ENCODE measurements around the gene DHX35.
A peak's percentile ranks its signal among the peaks of the same experiment; 100 is the strongest.

DHX35 gene

DNA sequence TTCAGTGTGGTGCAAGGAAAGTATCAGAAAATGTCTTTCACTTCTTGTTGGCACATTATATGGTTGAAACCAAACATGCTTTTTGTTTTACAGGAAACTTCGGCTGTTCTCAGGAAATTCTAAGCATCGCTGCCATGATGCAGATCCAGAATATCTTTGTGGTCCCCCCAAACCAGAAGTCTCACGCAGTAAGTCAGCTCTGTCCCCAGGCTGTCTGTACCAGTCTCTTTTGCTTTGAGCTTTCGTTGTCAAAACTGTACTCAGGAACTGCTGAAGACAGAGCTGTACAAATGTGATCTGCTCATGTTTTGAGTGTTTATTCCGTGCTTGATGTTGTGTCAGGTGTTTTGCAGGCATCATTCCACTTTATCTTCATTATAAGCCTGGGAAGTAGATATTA lies 59.6 kb downstream of the DHX35 start:
- no peak for DNase-seq (ENCODE audit: low read depth)

DNA sequence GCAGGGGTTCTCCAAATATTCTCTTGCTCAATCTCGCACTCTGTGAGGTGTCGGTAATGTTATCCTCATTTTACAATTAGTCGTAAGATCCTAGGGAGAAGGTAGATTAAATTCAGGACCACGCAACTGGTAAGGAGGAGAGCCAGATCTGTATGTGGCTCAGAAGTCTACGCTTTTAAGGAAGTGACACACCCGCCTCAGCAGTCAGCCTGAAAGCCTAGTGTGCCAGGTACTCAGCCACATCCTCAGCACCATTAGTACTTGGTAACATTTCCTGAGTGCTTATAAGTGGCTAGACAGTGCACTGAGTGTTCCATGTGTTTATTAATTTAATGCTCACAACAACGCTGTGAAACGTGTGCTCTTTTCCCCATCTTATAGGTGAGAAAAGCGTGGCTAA lies 63.7 kb downstream of the DHX35 start:
- DNase-seq (ENCODE audit: low read depth), result no peak

DNA sequence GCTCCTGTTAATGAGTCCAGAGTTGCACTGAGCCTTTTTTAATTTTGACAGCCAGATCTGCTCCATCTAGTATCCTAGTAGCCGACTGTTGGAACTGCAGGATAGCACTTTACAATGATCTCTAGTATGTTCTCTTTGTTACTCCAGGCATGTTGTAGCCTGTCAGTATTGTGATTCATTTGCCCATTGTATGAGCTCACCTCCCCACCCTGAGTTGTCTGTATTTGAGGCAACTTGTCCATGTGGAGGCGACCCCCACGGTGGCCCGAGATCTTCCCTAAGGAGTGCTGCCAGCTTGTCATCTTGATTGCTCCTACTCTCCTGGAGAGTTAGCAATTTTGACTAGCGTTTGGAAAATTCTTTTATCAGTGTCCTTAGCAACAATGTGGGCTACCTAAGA lies 67.2 kb downstream of the DHX35 start:
- no peak for DNase-seq (ENCODE audit: low read depth)

DNA sequence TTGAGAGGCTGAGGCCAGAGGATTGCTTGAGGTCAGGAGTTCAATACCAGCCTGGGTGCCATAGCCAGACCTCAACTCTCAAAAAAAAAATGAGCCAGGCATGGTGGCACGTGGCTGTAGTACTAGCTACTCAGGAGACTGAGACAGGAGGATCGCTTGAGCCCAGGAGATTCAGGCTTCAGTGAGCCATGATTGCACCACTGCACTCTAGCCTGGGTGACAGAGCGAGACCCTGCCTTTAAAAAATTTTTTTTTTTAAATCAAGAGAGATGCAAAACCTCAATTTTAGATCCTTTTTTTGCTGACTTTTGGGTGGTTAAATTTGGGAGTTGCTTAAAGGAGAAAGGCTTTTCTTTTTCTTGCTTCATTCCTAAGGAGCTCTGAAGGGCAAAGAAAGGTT lies 70.9 kb downstream of the DHX35 start:
- DNase-seq (ENCODE audit: low read depth), result no peak

DNA sequence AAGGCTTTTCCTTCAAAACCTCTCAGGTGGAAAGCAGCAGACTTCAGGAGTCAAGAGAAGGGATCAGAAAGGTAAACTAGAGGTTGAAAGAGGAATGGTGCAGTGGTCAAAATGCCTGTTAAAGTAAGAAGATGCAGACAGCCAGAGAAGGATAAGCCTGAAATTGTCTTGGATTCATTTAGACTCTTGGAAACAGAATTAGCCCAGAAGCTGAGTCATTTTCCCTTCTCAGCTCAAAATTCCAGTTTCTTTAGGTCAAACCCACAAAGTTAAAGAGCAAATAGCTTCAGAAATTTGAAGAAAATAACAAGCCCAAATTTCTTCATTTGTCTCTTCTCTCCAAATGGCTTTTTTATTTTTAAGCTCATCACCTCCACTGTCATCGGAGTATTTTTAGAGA lies 73.9 kb downstream of the DHX35 start:
- peak; percentile 4 for DNase-seq (ENCODE audit: low read depth)

DNA sequence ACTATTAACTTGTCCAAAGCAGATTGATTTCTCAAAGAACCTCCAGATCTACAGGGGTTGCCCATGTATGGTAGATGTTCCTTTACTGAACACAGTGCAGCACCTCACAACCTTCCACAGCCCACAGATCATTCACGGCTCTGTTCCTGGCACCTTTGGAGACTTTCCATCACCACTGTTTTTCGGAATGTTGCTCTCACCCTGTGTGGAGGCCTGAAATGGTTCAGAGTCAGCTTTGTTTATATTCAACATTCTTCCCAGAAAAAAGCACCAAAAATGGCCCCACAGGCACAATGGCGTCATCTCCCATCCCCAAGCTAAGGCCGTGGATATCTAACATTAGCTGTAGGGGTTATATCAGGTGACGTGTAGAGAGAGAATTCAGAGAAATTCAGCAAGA lies 74.7 kb downstream of the DHX35 start:
- DNase-seq (ENCODE audit: low read depth), result no peak

DNA sequence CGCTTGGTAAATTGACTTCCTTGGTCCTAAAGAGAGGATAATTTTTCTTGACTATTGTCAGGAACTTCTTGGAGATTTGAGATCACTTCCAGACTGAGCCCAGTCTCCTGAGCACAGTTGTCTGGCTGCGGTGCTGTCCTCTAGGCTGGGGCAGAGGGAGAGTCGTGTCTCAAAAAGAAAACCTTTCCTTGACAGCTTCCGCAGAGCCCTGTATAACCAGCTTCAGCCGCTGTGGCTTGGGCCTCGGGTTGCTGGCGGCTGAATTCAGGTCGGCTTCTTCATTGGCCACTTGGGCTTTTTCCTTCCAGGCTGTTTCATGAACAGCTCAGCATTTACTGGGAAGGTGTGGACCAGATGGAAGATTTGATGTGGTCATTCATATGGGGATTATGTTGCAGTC lies 75.9 kb downstream of the DHX35 start:
- no peak for DNase-seq (ENCODE audit: low read depth)

DNA sequence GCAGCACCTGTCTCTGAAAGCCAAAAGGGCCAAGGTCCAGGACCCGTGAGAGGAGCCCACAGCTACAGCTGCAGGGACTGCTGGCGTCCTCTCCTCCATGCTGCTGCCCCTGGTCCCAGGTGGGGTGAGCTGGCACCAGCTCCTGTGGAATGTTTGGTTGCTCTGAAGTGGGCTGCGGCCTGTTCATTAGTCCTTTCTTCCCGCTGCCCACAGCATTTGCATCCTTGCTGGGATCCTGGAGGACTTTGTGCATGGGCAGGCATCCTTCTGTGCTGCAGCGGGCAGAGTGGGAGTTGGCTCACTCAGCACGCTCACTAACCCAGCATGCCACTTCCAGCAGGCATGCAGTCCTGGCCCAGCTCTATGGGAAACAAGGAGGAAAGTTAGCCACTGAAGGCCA lies 76.4 kb downstream of the DHX35 start:
- DNase-seq (ENCODE audit: low read depth), result no peak

DNA sequence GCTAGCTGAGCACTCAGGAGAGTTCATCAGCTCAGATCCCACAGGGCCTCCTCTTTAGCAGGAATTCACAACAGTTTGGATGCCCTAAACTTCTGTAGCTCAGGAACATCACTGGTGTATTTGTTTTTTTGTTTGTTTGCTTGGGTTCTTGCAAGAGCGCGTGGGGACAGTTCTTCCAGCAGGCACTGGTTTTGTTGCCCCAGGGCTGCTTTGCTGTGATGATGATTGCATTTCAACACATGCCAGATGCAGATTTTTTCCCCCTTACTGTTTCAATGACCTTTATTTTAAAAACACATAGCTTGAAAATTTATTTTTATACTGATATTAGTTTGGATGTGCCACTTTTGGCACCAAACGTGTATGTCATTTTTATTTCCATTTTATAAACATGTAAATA lies 77.1 kb downstream of the DHX35 start:
- no peak for DNase-seq (ENCODE audit: low read depth)

DNA sequence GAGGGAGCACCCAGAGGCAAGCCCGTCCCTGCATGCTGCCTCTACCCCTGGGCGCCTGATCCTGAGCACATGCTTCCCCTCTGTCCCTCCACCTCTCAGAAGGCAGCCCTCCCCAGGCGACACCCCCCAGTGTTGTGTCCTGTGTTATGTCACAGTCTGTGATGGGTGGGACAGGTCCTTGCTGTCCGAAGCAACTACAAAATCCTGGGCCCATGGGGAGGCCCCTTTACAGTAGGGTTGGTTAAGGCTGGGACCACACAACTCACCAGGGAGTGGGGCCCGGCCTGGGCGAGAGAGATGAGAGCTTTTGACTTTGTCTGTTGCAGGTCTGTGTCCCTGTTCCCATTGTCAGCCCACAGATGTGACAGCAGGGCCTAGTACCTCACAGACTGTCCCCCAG lies 78.0 kb downstream of the DHX35 start:
- no peak for DNase-seq (ENCODE audit: low read depth)

DNA sequence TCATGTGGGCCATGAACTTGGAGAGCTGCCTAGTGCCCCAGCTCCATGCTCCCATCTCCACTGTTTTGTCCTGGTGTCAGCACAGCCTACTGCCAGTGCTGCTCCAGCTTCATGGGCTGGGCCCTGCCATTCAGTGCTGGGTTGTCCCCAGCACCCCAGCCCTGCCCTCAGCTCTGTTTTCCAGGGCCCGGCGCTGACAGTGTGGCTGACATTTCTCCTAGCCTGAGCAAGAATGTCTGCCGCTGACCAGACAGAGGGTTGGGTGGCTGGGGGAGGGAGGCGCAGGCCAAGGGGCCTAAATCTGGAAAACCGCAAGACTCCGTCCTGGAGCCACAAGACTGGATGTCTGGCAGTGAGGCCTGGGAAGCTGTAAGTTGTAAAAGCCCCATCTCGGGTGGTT lies 78.9 kb downstream of the DHX35 start:
- no peak for DNase-seq (ENCODE audit: low read depth)

DNA sequence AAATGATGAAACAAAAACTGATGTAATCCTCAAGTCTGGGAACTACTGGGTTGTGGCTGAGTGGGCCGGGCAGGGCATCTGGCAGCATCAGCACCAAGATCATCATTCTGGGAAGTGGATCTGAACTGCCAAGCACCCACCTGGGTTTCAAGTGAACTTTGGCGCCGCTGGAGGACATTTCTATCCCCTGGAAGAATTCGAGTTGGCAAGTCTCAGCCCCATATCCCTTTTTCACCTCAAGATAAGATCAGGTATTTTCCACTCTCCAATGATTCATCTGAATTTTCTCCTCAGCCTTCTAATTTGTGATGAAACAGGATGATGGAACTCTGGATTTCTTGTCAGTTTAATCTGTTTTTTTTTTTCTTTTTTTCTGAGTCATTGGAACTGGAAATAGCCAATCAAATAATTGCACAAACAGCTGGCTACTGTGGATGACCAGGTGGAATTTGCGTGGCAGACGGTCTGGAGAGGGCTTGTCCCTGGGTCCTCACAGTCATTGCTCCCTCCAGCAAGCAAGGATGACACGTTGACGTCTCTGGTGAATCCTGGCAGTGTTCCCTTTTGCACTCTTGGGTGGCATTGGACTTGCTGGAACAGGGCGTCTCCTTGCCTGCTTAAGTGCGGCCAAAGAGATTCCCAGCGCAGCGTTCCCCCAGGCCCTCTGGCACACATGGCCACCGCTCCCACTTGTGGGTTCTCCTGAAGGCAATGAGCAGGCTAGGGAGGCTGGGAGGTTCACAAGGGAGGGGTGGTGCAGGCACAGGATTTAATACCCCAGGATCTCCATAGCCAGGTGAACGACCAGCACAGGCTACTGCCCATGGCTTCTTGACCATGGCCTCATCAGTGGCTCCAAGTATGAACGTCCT lies 80.4 kb downstream of the DHX35 start:
- peak; percentile 15 for DNase-seq (ENCODE audit: low read depth)

DNA sequence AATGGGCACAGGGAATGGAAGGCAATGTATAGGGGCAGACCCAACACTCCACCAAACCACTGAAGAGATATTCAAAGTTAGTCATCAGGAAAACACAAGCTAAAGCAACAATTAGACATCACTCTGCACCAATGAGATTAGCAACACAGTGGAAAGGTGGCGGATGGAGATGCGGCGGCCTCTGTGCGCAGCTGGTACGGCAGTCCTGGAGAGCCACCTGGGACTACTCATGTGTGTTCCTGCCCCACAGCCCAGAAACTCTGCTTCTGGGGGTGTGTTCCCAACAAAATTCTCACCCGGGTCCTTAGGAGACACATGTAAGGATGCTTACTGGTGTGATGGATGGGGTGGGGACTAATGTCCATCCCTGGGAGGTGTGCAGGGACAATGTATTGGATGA lies 82.4 kb downstream of the DHX35 start:
- DNase-seq (ENCODE audit: low read depth), result no peak

DNA sequence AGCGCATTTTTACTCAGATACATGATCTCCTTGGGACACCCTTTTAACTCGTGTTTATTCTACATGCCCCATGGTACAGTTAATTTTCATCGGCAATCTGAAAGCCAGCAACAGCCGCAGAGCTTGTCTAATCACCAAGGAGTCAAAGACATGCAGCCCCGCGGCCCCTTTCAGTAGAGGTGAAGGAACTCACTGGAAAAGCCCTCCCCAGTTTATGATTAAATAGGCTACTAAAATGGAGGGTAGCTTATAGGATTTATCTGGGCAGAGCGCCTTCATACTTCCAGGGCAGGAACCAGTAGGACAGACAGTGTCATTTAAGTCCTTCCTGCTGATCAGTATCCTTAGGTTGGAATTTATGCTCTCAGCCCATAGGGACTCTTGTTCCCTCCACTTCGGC lies 83.5 kb downstream of the DHX35 start:
- DNase-seq (ENCODE audit: low read depth), result no peak

DNA sequence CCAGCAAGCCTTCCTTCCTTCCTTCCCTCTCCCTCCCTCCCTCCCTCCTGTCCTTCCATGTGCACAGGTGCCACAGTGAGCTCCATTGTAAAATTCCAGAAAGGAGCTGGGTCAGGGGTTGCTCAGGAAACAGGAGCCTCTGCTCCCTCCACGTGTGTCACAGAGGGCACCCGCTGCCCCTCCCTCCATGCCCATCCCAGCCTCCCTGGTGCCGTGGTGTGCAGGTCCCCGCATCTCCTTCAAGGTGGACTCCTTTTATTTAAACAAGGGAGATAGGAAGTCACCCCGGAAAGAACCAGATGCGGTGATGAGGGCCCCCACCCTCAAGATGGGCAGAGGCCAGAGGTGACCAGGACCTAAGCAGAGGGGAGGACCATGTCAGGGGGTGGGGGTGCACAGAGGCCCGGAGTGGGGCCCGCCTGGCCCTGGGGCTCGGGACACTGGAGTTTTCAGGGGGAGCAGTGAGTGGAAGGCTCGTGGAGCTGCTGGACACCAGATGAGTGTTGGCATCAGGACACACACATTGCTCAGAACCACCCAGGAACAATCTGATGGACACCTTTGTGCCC lies 85.4 kb downstream of the DHX35 start:
- DNase-seq (ENCODE audit: low read depth), result no peak

DNA sequence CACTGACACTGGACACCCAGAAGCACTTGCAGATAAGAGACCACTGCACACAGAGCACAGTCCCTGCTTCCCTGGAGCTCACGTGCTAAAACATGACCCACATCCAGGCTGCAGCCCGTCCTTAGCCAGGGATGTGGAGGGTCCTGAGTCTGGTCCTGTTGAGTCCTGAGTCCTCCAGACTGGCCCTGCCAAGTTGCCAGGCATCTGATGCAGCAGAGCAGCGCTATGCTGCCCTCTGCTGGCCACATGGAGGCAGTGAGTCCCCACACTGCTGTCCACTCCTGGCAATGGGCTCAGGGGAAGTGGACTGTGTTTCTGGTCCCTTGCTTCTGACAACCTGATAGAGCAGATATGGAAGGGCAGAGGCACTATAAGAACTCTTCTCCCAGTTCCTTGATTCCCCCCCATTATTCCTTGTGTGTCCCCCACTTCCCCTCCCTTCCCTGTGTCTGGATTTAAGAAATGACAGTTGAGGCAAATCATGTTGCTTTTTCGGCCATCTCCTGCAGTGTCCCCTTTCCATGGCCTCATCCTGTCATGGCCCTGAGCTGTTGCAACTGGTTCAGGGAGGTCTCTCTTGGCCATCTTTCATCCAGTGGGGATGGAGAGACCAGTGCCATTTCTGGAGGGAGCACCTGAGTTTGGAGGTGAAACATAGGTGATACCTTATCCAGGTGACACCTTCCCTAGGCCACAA lies 86.0 kb downstream of the DHX35 start:
- peak; percentile 31 for DNase-seq (ENCODE audit: low read depth)

DNA sequence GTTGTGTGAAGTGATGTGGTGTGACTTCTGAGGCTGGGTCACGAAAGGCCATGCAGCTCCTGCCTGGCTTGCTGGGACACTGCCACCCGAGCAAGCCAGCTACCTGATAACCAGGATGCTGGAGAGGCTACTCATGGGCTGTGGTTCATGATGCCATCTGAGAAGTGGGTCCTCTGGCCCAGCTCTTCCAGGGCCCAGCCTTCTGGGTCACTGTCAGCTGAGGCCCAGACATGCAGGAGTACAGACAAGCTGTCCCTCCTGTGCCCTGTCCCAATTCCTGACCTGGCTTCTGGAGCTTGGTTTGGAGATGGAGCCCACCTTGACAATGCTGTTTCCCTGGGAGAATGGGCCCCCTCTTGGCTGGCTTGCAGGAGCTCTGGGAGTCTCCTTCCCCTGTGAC lies 87.0 kb downstream of the DHX35 start:
- DNase-seq (ENCODE audit: low read depth), result no peak

DNA sequence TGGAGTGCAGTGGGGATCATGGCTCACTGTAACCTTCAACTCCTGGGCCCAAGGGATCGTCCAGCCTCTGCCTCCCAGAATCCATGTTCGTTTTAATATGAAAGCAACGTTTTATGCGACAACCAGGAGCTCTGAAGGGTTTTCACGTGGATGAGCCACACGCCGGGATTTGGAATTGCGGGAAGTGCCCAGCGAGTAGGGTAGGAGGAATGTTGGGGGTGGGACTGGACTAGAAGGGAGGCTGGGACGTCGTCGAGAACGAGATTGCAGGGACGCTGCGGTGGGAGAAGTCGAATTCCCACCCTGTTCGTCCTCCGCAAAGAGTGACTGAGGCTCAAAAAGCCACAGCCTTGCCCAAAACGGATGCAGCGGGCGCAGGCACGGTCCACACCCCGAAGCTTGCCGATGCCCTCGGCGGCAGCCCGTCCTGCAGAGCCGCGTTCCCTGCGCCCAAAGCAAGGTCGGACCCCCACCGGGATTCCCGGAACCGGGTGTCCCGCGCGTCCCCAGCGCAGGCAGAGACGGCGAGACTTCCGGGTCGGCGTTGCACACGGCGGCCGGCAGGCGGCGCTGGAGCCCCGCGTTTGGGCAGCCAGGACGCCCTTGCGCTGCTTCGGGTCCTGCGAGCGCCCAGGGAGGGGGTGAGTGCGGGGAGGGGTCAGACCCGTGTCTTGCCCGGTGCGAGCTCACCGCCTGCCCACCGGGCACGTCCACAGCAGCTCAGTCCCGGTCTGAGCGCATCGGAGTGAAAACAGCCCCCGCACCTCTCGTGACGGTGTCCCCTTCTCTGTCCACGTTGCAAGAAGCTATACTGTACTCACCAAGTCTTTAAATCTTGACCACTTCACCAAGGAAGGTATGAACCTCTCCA lies 87.8 kb downstream of the DHX35 start:
- no peak for DNase-seq (ENCODE audit: low read depth)

DNA sequence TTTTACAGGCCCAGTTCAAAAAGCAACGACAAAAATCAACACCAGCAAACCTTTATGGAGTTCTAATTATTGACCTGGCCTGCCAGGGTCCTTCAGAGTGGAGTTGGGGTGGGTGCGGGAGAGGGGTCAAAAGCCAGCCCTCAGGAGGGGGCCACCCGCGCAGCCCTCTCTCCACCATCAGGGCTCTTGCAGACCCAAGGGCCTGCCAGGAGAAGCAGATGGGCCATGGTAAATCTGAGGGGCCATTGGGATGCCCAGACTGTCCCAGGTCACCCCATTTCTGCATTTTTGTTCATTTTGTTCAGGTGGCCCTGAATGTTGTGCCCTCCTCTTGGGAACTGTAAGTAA lies 88.4 kb downstream of the DHX35 start:
- no peak for DNase-seq (ENCODE audit: low read depth)

DNA sequence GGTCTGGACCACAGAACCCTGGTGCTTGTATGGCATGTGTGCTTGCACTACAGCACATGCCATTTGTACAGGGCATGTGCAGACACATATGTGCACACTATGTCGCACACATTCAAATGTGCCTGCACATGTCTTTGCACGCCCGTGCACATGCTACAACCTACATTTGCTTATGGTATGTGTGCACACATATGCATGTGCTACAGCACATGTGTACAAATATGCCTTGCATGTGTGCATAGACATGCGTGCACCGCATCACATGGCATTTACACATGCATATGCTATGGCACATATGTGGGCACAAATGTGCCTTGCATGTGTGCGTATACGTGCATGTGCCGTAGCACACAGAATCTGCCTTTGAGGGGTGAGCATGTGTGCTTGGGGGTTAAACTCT lies 90.5 kb downstream of the DHX35 start:
- no peak for DNase-seq (ENCODE audit: low read depth)

DNA sequence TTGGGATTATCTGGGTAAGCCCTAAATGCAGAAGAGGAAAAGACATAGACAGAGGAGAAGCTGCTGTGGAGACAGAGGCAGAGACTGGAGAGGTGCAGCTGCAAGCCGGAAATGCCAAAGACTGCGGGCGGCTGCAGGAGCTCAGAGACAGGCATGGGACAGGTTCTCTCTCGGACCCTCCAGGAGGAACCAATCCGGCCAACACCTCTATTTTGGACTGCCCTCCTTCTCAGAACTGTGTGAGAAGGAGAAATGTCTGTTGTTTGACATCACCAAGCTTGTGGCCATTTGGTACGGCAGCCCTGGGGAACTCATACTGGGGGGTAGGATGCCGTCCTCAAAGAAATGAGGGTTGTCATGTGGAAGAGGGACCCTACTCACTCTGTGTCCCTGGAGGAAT lies 95.0 kb downstream of the DHX35 start:
- no peak for DNase-seq (ENCODE audit: low read depth)

DNA sequence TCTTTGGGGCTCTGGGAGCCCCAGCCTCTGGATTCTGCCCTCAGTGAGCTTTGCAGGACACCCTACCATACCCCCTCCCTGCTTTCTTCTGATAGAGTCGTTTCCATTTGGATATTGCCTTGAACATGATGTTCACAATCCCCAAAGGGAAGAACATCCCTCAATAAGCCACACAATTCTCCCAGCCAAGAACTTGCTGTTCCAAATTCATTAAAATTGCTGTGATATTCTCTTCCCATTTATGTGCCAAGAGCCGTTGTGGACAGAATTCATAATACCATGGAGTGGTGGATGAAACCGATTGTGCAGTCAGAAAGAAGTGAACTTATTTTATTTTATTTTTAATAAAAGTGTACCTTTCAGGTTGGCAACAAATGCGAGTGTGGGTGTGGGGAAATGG lies 95.8 kb downstream of the DHX35 start:
- DNase-seq (ENCODE audit: low read depth), result no peak

DNA sequence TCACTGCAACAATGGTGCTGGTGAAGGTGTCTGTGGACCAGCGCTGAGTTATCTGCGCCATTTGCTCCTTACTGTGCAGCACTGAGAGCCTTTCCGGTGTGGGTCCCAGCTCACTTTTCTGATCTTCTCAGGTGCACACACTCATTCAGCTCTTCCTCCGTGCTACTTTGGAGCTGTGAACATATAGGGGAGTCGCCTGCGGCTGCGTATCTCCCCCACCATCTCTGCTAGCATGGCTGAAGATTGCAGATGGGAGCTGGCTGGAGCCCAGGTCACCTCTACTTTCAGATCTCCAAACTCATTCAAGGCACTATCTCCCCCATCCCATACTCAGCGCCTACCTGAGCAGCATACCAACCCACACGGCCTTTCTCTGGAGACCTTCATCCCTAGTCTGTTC lies 96.9 kb downstream of the DHX35 start:
- DNase-seq (ENCODE audit: low read depth), result no peak

All from HS-5 (cell line).